IPS-11a (cell line): ENCODE measurements around the gene LCMT2.

Experiments used
- H3K4me3 ChIP-seq: one replicate; pipeline ENCODE4 v1.5.1; 2013; ENCODE audit warnings: low read depth, low read length, control low read depth

The LCMT2 gene

DNA sequence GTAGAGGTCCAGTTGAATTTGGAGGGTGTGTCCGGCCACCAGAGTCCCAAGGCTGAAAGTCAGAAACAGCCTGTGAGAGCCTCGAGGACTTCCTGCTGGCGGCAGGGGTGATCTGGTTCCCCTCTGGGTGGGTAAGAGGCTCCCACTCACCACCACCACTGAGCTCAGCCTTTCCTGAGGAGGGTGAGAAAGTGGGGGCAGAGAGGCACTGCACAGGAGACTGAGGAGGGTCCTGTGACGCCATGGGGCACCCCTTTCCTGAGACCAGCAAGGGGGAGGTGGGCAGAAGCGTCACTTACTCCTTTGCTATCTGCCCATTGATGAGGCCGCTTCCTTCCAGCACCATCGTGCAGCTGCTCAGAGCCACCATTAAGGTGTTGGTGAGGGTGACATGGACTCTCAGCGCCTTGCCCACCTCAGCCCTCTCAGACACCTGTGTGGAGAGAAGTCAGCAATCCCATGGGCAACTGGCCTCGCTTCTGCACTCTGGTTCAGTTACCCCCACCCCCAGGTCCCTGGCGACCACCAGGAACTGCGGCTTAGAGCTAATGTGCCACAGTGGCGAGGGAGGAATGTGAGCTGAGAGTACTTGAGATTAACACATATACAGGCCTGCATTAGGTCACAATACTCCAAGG is 53.7 kb downstream of the LCMT2 start:
- H3K4me3 ChIP-seq, result no peak overlapping the region

DNA sequence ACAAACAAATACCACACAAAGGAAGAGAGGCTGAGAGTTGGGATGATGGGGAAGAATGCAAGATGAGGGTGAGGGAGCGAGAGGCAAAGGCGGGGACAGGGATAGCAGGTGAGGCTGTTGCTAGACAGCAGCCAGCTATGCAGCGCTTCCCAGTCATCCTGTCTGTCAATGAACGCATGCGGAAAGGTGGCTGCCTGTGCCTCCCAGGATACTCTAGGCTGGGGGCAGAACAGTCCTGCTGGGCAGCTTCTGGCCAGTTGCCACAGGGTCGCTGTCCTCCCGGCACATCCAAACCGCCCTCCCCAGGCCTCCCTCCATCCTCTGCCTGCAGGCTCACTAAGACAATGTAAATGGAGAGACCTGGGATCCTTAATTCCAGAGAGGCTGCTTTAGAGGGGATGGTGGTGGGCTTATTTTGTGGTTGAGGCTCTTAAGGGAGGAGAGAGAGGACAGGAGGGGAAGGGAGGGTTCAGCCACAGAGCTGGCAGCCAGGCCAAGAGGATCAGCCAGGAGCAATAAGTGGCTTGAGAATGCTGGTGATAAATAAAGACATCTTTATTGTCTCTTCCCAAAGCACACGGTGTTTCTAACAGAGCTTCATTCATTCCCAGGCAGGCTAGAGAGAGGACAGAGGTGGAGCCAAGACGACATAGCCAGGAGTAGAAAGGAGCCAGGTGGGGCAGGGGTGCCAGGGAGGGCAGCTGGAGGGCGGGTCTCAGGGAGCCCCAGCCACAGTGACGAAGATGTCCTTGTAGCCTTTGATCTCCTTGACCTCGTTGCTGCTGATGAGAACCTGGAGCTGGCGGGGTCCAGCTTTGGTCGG is 54.4 kb downstream of the LCMT2 start:
- no peak overlapping the region for H3K4me3 ChIP-seq

DNA sequence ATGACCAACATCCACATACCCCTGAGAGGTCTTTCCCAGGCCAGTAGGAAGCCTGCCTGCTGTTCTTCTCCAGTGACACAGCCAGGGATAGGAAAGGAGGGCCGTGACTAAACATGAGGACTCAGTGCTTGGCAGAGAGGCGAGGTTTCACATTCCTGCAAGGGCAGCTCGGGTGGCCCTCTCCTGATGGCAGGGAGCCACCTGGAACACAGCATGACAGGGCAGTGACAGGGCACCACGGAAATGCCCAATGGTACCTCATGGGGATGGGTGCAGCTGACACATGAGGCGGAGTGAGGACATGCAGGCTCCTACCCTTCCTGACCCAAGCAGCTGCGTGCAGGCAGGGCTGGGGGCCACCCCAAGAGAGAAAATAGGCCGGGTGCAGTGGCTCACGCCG is 56.2 kb downstream of the LCMT2 start:
- no peak overlapping the region for H3K4me3 ChIP-seq
